Measurements from ENCODE around the gene CHML.

DNA sequence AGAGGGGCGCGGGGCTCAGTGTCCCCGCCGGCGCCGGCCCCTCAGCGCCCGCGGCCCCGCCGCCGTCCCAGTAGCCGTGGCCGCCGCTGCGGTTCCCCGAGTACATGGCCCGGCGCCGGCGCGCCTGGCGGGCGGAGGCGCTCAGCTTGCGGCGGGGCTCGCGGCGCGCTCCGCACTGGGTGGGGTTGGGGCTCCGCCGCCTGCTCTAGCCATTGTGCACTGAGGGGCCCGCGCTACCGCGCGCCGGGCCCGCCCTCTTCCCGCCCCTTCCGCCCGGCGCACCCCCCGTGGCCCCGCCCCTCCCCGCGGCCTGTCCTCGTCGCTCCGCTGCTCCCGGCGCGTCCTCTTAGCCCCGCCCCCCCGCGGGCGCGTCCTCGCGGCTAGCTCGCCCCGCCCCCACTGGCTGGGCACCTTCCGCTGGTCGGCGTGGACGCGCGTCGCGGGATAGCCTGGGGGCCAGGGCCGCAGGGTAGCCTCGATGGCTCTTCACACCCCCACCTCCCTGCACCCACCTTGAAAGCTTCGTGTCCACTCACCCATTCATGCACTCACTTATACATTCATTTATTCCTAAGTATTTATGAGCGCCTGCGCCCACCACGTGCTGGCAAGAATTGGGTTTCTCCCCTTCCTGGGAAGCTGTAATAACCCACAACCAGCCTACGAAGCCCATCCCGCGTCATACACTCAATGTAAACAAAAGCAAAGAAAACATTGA is at the start of gene CHML, which contains the start of gene OPN3:
- TF ChIP-seq, protein P1, sequence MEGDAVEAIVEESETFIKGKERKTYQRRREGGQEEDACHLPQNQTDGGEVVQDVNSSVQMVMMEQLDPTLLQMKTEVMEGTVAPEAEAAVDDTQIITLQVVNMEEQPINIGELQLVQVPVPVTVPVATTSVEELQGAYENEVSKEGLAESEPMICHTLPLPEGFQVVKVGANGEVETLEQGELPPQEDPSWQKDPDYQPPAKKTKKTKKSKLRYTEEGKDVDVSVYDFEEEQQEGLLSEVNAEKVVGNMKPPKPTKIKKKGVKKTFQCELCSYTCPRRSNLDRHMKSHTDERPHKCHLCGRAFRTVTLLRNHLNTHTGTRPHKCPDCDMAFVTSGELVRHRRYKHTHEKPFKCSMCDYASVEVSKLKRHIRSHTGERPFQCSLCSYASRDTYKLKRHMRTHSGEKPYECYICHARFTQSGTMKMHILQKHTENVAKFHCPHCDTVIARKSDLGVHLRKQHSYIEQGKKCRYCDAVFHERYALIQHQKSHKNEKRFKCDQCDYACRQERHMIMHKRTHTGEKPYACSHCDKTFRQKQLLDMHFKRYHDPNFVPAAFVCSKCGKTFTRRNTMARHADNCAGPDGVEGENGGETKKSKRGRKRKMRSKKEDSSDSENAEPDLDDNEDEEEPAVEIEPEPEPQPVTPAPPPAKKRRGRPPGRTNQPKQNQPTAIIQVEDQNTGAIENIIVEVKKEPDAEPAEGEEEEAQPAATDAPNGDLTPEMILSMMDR (IDR thresholded peaks at IDR 0.05; ENCODE audit: low read length): no peak
- TF ChIP-seq EZH2 (IDR thresholded peaks at IDR 0.05; ENCODE audit: borderline replicate concordance, low read length): no peak
